ENCODE measurements around the gene ZC3H12D.

ZC3H12D gene

GRCh38 chr6:149433881-149434280, 50.9 kb downstream of the ZC3H12D start:
- no peak overlapping the region for H3K4me3 ChIP-seq
- no peak for DNase-seq (ENCODE audit: low read depth, low spot score)
- H3K9ac ChIP-seq (ENCODE audit: insufficient read length) = no peak overlapping the region
- TF ChIP-seq FOXP2 (optimal IDR thresholded peaks at IDR 0.05; ENCODE audit: control extremely low read depth, extremely low read length, insufficient read depth) (no peak), EZH2 (IDR thresholded peaks at IDR 0.05) (no peak), POLR2AphosphoS5 (IDR thresholded peaks at IDR 0.05; ENCODE audit: borderline replicate concordance, low read depth, low read length) (no peak)
- no peaks in the 10 kb centered on the region for H3K36me3 ChIP-seq (ENCODE audit: insufficient read depth, low read length)
- H3K9me3 ChIP-seq (ENCODE audit: low read depth, low read length) = no peaks in the 10 kb centered on the region
- no peak overlapping the region for H3K27ac ChIP-seq

- no peak overlapping the region for H3K9ac ChIP-seq (ENCODE audit: insufficient read length)
- H3K4me3 ChIP-seq = no peak overlapping the region
- no peak for TF ChIP-seq FOXP2 (optimal IDR thresholded peaks at IDR 0.05; ENCODE audit: control extremely low read depth, extremely low read length, insufficient read depth)
- H3K27ac ChIP-seq = no peak overlapping the region
- H3K9me3 ChIP-seq (ENCODE audit: low read depth, low read length) = no peaks in the 10 kb centered on the region
- no peaks in the 10 kb centered on the region for H3K36me3 ChIP-seq (ENCODE audit: insufficient read depth, low read length)
- DNase-seq (ENCODE audit: low read depth, low spot score) = no peak
These were observed 51.4 kb downstream of the ZC3H12D start for GRCh38 chr6:149433405-149433804.

GRCh38 chr6:149431905-149432775, 52.7 kb downstream of the ZC3H12D start:
- Histone ChIP-seq H3K36me3 (ENCODE audit: insufficient read depth, low read length) (no peaks in the 10 kb centered on the region), H3K9me3 (ENCODE audit: low read depth, low read length) (no peaks in the 10 kb centered on the region), H3K4me3 (peak overlapping the region; percentile 54), H3K9ac (ENCODE audit: insufficient read length) (no peak overlapping the region), H3K27ac (no peak overlapping the region)
- TF ChIP-seq FOXP2 (optimal IDR thresholded peaks at IDR 0.05; ENCODE audit: control extremely low read depth, extremely low read length, insufficient read depth) = peak; percentile 33
- TF ChIP-seq POLR2AphosphoS5 (IDR thresholded peaks at IDR 0.05; ENCODE audit: borderline replicate concordance, low read depth, low read length) = no peak
- TF ChIP-seq EZH2 (IDR thresholded peaks at IDR 0.05) = no peak
- peak; percentile 32 for DNase-seq (ENCODE audit: low read depth, low spot score)

- DNase-seq (ENCODE audit: low read depth, low spot score) = no peak
- no peak for TF ChIP-seq POLR2AphosphoS5 (IDR thresholded peaks at IDR 0.05; ENCODE audit: borderline replicate concordance, low read depth, low read length)
- no peak for TF ChIP-seq FOXP2 (optimal IDR thresholded peaks at IDR 0.05; ENCODE audit: control extremely low read depth, extremely low read length, insufficient read depth)
- TF ChIP-seq EZH2 (IDR thresholded peaks at IDR 0.05) = no peak
- no peaks in the 10 kb centered on the region for H3K9me3 ChIP-seq (ENCODE audit: low read depth, low read length)
- no peak overlapping the region for H3K27ac ChIP-seq
- no peak overlapping the region for H3K9ac ChIP-seq (ENCODE audit: insufficient read length)
- no peaks in the 10 kb centered on the region for H3K36me3 ChIP-seq (ENCODE audit: insufficient read depth, low read length)
- no peak overlapping the region for H3K4me3 ChIP-seq
These were observed 55.1 kb downstream of the ZC3H12D start for GRCh38 chr6:149429427-149430360.

- no peak for DNase-seq (ENCODE audit: low read depth, low spot score)
- Histone ChIP-seq H3K4me3 (no peak overlapping the region), H3K9ac (ENCODE audit: insufficient read length) (no peak overlapping the region), H3K36me3 (ENCODE audit: insufficient read depth, low read length) (no peaks in the 10 kb centered on the region), H3K27ac (no peak overlapping the region), H3K9me3 (ENCODE audit: low read depth, low read length) (no peaks in the 10 kb centered on the region)
- TF ChIP-seq EZH2 (IDR thresholded peaks at IDR 0.05) = no peak
- no peak for TF ChIP-seq FOXP2 (optimal IDR thresholded peaks at IDR 0.05; ENCODE audit: control extremely low read depth, extremely low read length, insufficient read depth)
- TF ChIP-seq POLR2AphosphoS5 (IDR thresholded peaks at IDR 0.05; ENCODE audit: borderline replicate concordance, low read depth, low read length) = no peak
These were observed 56.2 kb downstream of the ZC3H12D start for GRCh38 chr6:149428606-149429005.

GRCh38 chr6:149425754-149426153, 59.1 kb downstream of the ZC3H12D start:
- Histone ChIP-seq H3K9me3 (ENCODE audit: low read depth, low read length) (no peaks in the 10 kb centered on the region), H3K4me3 (no peak overlapping the region), H3K27ac (no peak overlapping the region), H3K36me3 (ENCODE audit: insufficient read depth, low read length) (no peaks in the 10 kb centered on the region), H3K9ac (ENCODE audit: insufficient read length) (no peak overlapping the region)
- DNase-seq (ENCODE audit: low read depth, low spot score) = no peak
- TF ChIP-seq EZH2 (IDR thresholded peaks at IDR 0.05) (no peak), FOXP2 (optimal IDR thresholded peaks at IDR 0.05; ENCODE audit: control extremely low read depth, extremely low read length, insufficient read depth) (no peak), POLR2AphosphoS5 (IDR thresholded peaks at IDR 0.05; ENCODE audit: borderline replicate concordance, low read depth, low read length) (no peak)

- TF ChIP-seq POLR2AphosphoS5 (IDR thresholded peaks at IDR 0.05; ENCODE audit: borderline replicate concordance, low read depth, low read length) = no peak
- TF ChIP-seq FOXP2 (optimal IDR thresholded peaks at IDR 0.05; ENCODE audit: control extremely low read depth, extremely low read length, insufficient read depth) = no peak
- TF ChIP-seq EZH2 (IDR thresholded peaks at IDR 0.05) = no peak
- H3K9ac ChIP-seq (ENCODE audit: insufficient read length) = no peak overlapping the region
- H3K36me3 ChIP-seq (ENCODE audit: insufficient read depth, low read length) = no peaks in the 10 kb centered on the region
These were observed 59.6 kb downstream of the ZC3H12D start for GRCh38 chr6:149425224-149425623.

GRCh38 chr6:149423964-149424440, 60.8 kb downstream of the ZC3H12D start:
- H3K4me3 ChIP-seq = no peak overlapping the region
- H3K9me3 ChIP-seq (ENCODE audit: low read depth, low read length) = no peaks in the 10 kb centered on the region
- TF ChIP-seq EZH2 (IDR thresholded peaks at IDR 0.05) = no peak
- no peak for TF ChIP-seq FOXP2 (optimal IDR thresholded peaks at IDR 0.05; ENCODE audit: control extremely low read depth, extremely low read length, insufficient read depth)
- no peak for TF ChIP-seq POLR2AphosphoS5 (IDR thresholded peaks at IDR 0.05; ENCODE audit: borderline replicate concordance, low read depth, low read length)
- no peak overlapping the region for H3K9ac ChIP-seq (ENCODE audit: insufficient read length)
- no peak overlapping the region for H3K27ac ChIP-seq
- no peak for DNase-seq (ENCODE audit: low read depth, low spot score)
- H3K36me3 ChIP-seq (ENCODE audit: insufficient read depth, low read length) = no peaks in the 10 kb centered on the region

More at GRCh38 chr6:149425224-149425623, 59.6 kb downstream of the ZC3H12D start:
- DNase-seq (ENCODE audit: low read depth, low spot score) = no peak
- no peak overlapping the region for H3K27ac ChIP-seq
- no peak overlapping the region for H3K4me3 ChIP-seq
- H3K9me3 ChIP-seq (ENCODE audit: low read depth, low read length) = no peaks in the 10 kb centered on the region
